Measurements from ENCODE around the gene BACE1. TPM values are rescaled to one million over a fixed set of nuclear protein-coding genes. Genes with fewer than 3 reads are reported as not detected.
"Not testable (repeated sequence)": the region's sequence is repeated elsewhere in the genome, so short reads cannot be mapped to it uniquely, and the experiment has no call there.

The BACE1 gene
- total RNA-seq, 1 donor from 2014 or later: 28.2 TPM

DNA sequence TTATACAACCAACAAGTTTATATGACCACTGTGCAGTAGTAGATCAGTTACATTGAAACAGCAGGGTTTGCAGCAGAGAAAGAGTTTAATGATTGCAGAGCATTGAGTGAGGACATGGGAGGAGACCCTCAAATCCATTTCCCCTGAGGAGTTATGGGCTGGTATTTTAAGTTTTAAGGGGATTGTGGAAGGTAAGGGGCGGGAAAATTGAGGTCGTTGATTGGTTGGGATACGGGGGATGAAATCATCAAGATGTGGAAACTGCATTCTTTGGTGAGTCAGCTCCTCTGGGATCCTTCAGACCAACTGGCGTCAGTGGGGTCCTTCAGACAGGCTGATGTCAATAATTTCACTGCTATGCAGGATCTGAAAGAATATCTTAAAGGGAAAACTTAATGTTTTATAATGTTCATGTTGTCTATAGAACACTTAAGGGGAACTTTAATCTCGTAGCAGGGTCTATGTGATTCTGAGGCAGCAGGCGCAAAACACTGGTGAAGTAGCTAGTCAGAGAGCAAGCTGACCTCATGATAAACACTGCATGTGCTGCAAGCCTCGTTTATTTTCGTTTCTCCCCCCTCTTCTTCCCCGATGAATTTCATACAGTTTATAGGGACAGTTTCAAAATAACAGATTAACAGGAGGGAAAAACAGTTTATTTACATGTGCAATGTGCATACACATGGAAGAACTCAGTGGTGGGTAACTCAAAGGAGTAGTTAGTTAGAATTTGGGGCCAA, 42.3 kb downstream of the BACE1 start:
- no peak for DNase-seq (ENCODE audit: low spot score)

DNA sequence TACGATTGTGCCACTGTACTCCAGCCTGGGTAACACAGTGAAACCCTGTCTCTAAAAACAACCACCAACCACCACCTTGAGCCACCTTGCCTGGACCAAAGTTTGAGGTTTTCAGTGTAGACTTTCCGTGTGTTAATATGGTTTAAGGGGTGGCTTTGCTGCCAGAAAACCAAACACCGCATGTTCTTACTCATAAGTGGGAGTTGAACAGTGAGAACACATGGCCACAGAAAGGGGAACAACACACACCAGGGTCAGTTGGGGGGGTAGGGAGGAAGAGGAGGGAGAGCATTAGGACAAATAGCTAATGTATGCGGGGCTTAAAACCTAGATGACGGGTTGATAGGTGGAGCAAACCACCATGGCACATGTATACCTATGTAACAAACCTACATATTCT, 43.9 kb downstream of the BACE1 start:
- not testable (repeated sequence) for DNase-seq (ENCODE audit: low spot score)

DNA sequence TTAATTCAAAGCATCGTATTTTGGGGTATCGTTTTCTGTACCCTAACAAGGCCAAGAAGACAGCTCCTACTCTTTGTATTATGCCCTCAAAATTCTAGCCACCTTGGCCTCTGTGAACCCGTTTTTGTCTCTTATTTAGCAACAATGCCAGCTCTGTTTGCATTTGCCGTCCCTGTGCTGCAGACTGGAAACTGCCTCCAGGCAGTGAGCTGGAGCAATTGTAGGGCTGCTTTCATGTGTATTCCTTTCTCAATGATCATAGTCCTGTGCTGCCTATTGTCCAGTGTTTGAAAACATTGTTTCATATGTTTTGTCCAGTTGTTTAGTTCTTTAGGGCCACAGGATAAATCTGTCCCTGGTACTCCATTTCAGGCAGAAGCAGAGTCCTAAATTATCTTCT, 44.8 kb downstream of the BACE1 start:
- DNase-seq (ENCODE audit: low spot score): no peak

DNA sequence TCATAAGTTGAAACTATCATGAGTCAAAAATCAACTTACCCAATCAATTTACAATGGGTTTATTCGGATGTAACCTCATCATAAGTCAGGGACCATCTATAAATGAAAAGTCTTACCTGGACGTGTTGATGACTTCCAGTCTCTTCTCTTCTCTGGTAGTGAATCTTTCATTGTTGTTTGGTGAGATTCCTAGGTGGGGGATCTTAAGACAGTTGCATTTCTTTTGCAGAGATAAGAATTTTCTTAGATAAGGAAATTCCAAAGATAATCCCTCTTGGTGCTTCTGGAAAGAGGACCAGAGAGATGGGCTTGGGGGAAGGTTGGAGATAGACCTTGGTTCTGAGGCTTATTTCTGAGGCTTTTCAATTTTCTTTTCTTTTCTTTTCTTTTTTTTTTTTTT, 46.2 kb downstream of the BACE1 start:
- DNase-seq (ENCODE audit: low spot score): no peak

DNA sequence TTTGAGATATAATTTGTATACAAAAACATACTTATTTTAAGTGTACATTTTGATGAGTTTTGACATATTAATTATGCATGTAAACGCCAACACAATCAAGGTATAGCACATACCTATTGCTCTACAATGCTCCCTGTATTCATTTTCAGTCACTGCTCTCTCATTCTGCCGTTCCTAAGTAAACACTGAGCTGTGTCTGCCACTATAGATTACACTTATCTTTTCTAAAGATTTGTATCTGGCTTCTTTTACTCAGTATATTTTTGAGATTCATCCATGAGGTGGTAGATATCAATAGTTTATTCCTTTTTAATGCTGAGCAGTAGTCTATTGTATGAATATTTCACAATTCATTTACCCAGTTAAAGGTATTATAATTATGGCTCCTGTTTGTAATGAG, 50.3 kb downstream of the BACE1 start:
- no peak for DNase-seq (ENCODE audit: low spot score)

DNA sequence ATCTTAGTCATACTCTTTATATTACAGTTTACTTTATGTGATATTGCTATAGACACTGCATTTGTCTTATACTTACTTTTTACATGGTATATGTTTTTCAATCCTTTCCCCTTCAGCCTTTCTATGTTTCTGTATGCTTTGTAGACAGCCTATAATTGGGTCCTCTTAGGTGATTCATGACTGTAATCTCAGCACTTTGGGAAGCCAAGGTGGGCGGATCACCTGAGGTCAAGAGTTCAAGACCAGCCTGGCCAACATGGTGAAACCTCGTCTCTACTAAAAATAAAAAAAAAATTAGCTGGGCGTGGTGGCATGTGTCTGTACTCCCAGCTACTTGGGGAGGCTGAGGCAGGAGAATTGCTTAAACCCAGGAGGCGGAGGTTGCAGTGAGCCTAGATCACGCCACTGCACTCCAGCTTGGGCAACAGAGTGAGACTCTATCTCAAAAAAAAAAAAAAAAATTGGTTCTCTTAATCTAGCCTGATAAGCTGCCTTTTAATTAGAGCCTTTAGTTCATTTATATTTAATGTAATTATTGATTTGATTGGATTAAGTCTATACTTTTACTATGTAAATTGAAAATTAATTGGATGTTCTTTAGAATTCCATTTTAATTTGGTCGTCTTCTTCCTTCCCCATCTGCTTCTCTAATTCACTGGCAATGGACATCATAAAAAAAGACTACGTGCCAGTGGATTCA, 51.3 kb downstream of the BACE1 start:
- not testable (repeated sequence) for DNase-seq (ENCODE audit: low spot score)

DNA sequence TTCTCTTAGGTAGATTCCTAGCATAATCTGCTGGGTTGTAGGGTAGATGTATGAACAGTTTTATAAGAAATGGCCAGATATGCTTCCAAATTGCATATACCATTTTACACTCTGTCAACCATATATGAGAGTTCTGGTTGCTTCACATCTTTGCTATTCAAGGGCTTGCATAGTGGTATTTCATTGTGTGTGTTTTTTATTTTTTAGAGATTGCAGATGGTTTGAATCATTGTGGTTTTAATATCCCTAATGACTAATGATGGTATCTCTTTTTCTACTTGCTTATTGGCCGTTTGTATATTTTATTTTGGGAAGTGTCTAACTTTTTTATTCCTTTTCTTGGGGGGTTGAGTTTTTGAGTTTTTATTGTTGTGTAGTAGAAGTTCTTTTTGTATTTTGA, 56.6 kb downstream of the BACE1 start:
- no peak for DNase-seq (ENCODE audit: low spot score)

DNA sequence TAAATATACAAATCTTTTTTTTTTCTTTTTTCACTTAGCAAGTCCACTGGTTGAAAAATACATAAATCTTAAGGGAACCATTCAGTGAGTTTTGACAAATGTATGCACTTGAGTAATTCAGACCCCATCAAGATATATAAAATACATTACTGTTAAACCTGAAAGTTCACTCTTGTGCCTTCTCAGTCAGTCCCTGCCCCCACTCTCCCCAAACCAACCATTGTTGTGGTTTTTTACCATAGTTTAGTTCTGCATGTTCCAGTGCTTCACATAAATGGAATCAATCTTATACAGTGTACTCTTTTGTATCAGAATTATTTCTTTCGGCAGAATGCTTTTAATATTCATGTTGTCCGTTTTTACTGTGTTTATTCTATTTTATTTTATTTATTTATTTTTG, 57.5 kb downstream of the BACE1 start:
- no peak for DNase-seq (ENCODE audit: low spot score)

DNA sequence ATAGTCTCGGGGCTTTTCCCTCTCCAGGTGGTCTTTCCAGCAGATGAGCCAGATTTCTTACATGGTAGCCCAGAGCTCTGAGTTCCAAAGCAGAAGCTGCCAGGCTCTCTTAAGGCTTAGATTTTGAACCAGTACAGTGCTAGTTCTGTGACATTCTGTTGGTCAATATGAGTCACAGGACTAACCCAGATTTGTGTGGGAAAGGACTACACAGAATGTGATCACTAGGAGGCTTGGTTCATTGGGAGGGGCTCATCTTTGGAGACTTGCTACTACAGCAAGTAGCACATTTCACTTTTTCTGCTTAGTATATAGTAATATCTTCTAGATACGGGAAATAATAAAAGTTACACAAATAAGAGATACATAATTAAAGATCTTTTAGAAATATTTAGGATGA, 59.5 kb downstream of the BACE1 start:
- DNase-seq (ENCODE audit: low spot score): no peak

DNA sequence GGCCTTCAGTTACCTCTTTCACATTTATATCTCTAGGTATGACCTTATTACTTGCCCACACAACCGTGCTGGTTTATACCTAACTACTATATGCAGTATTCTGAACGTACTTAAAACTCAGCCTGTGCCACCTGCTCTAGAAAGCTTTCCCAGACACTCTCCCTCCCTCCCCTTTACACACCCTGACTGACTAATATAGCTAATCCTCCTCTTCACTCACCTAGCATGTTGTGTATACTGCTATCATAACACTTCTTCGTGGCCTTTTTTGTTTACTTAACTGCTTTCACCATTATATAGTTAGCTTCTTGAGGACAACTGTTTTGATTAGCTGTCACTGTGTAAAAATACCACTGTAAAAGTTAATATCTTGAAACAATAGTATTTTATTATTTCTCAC, 60.1 kb downstream of the BACE1 start:
- no peak for DNase-seq (ENCODE audit: low spot score)

DNA sequence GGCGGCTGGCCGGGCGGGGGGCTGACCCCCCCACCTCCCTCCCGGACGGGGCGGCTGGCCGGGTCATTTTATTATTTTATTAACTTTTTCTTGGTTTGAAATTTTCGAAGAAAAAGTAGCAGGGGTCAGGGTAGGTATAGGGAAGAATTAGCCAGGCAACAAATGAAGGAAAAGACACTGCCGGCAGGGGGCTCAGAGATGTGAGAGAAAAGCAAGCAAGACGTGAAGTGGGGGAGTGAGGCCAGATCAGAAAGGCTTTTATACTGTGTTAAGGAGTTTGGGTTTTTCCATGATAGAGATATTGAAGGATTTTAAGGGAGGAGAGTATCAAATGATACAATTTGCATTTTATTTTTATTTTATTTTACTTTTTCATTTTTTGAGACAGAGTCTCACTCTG, 64.5 kb downstream of the BACE1 start:
- no peak for DNase-seq (ENCODE audit: low spot score)

DNA sequence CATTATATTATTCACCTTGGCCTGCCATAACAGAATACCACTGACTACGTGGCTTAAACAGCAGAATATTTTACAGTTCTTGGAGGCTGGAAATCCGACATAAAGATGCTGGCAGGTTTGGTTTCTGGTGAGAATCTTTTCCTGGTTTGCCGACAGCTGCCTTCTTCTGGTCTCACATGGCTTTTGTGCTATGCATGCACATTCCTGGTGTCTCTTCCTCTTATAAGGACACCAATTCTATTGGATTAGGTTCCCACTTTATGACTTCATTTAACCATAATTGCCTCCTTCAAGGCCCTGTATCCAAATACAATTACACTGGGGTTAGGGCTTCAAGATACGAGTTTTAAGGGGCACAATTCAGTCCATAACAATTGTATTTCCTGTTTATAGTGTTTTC, 66.5 kb downstream of the BACE1 start:
- no peak for DNase-seq (ENCODE audit: low spot score)

DNA sequence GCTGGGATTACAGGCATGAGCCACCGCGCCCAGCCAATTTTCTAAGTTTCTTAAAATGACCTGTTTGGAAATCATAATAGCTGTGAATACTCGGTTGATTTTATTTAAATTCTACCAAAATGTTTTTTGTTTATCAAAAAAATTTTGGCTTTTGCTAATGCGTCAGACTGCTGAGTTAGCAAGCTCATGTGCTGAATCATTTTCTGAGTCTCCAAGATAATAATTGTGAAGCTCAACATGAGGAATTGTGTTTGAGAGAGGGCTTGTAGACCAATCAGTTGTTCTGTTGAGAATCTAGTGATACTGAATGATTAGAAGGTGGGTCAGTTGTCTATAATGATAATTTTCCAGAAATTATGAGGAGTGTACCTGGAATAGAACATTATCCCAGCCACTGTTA, 67.7 kb downstream of the BACE1 start:
- DNase-seq (ENCODE audit: low spot score): no peak

DNA sequence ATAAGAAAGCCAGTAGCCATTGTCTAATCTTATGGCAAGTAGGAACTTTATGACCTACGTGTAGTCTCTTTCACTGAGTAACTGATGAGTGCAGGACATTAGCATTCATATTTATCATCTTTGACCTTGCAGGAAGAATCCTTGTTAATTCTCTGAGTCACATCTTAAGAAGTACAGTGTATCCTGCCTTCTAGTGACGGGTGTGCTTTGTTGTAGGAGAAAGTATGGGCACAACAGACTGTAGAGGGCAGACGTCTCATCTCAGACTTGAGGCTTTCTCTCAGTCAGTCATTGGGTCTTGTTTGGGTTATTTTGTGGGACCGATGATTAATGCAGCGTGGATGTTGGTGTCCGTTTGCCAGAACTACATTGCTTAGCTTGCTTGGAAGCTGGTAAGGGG, 76.8 kb downstream of the BACE1 start:
- no peak for DNase-seq (ENCODE audit: low spot score)

DNA sequence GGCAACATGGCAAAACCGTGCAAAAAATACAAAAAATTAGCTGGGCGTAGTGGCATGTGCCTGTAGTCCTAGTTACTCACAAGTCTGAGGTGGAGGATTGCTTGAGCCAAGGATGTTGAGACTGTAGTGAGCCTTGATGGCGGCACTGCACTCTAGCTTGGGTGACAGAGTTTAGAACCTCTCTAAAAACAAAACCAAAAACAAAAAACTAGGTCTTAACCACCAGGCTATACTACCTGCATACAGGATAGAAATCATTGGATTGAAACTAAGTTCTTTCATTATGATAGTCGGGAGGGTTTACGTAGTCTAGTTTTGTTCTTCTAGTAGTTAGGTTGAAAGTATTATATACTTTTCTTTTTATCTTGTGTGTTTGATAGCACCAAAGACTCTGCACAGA, 77.8 kb downstream of the BACE1 start:
- no peak for DNase-seq (ENCODE audit: low spot score)

Other genes with a start within 250 kb of the BACE1 start
- 56.5 TPM for gene SIK3, start 217.8 kb downstream of the BACE1 start, total RNA-seq
- gene PAFAH1B2, start 172.0 kb downstream of the BACE1 start, total RNA-seq: 77.2 TPM
- 36.5 TPM for gene SIDT2, start 137.5 kb downstream of the BACE1 start, total RNA-seq
- 1,521 TPM for gene TAGLN, start 116.9 kb downstream of the BACE1 start, total RNA-seq
- 99.6 TPM for gene PCSK7, start 84.2 kb downstream of the BACE1 start, total RNA-seq
- gene RNF214, start 83.6 kb downstream of the BACE1 start, total RNA-seq: 32.1 TPM
- gene BACE1-AS, start 24.9 kb downstream of the BACE1 start, total RNA-seq: 9.8 TPM
- gene CEP164, start 11.6 kb upstream of the BACE1 start, total RNA-seq: 49.3 TPM